OCI-LY7 (cell line): Measurements from ENCODE around the gene SYNJ2. TPM values are rescaled to one million over a fixed set of nuclear protein-coding genes. Genes with fewer than 3 reads are reported as not detected.

Experiments used
- BruUV-seq: library from RNA; stranded (reverse); fragments of 400-500 nt; replicated peaks from 2 replicates; lab custom pipeline; 2021; lab: Mats Ljungman, UMichigan
- CTCF ChIA-PET: fragments of 300-600 bp; sonication (Branson Sonifier 250); formaldehyde crosslinking; loops from one replicate; lab custom pipeline; 2022; ENCODE audit warnings: antibody characterized with exemption; ENCODE audit not compliant: unreplicated experiment; lab: Charles Lee
- POLR2A ChIA-PET: fragments of 300-600 bp; sonication (Branson Sonifier 250); formaldehyde crosslinking; loops from one replicate; lab custom pipeline; 2022; ENCODE audit warnings: antibody characterized with exemption; lab: Charles Lee
- DNase-seq: peaks from one replicate; pipeline ENCODE4 v3.0.0-alpha.2; 2015; ENCODE audit warnings: low spot score
- H2AFZ ChIP-seq: fragments of 200-600 bp; sonication (generic), shearing (Covaris generic); 2 replicates; pipeline ENCODE4 v1.6.1; 2014; ENCODE audit warnings: mild to moderate bottlenecking, antibody characterized with exemption, low read length, moderate library complexity
- H3K27ac ChIP-seq: fragments of 200-600 bp; sonication (generic); 2 replicates; pipeline ENCODE4 v1.5.1; 2014; ENCODE audit warnings: mixed run types, low read depth, mild to moderate bottlenecking, moderate library complexity, low read length, inconsistent platforms; ENCODE audit not compliant: poor library complexity, severe bottlenecking
- H3K36me3 ChIP-seq: fragments of 200-600 bp; sonication (generic); 2 replicates; pipeline ENCODE4 v1.6.1; 2014; ENCODE audit warnings: mild to moderate bottlenecking, antibody characterized with exemption, low read length, moderate library complexity, mixed read lengths; ENCODE audit not compliant: insufficient read depth
- H3K4me1 ChIP-seq: fragments of 200-600 bp; sonication (generic); 2 replicates; pipeline ENCODE4 v1.5.1; 2014; ENCODE audit warnings: mild to moderate bottlenecking, low read length; ENCODE audit not compliant: insufficient read depth, poor library complexity, severe bottlenecking
- H3K4me2 ChIP-seq: fragments of 200-600 bp; sonication (generic); 2 replicates; pipeline ENCODE4 v1.6.1; 2014; ENCODE audit warnings: mild to moderate bottlenecking, low read length
- H3K4me3 ChIP-seq: fragments of 200-600 bp; sonication (generic); 2 replicates; pipeline ENCODE4 v1.5.1; 2014; ENCODE audit warnings: mild to moderate bottlenecking, low read depth, low read length; ENCODE audit not compliant: poor library complexity, severe bottlenecking
- H3K79me2 ChIP-seq: fragments of 200-600 bp; sonication (generic); 2 replicates; pipeline ENCODE4 v1.6.1; 2016; ENCODE audit warnings: low read depth, mild to moderate bottlenecking, low read length, moderate library complexity, mixed read lengths; ENCODE audit not compliant: insufficient read depth
- H3K9me2 ChIP-seq: fragments of 200-600 bp; sonication (generic); 2 replicates; pipeline ENCODE4 v1.6.1; 2016; ENCODE audit warnings: mild to moderate bottlenecking, low read length, mixed read lengths; ENCODE audit not compliant: insufficient read depth
- H3K9me3 ChIP-seq: fragments of 200-600 bp; sonication (generic); 2 replicates; pipeline ENCODE4 v1.6.1; 2014; ENCODE audit warnings: mild to moderate bottlenecking, mixed run types, low read length, mixed read lengths
- H4K20me1 ChIP-seq: fragments of 200-600 bp; sonication (generic); 2 replicates; pipeline ENCODE4 v1.6.1; 2014; ENCODE audit warnings: mild to moderate bottlenecking, antibody characterized with exemption, low read length, moderate library complexity, mixed read lengths; ENCODE audit not compliant: insufficient read depth
- EZH2phosphoT487 ChIP-seq: fragments of 200-600 bp; sonication (generic); IDR thresholded peaks from 2 replicates; pipeline ENCODE4 v1.6.1; 2018; ENCODE audit warnings: low read depth, borderline replicate concordance, mild to moderate bottlenecking, mixed run types, antibody characterized with exemption, low read length, moderate library complexity, mixed read lengths
- intact Hi-C: fragments of 100-400 bp; cut with micrococcal nuclease; formaldehyde crosslinking; loops from one replicate; pipeline ENCODE4 v1.10.0; 2022; ENCODE audit not compliant: unreplicated experiment
- total RNA-seq, 2 experiments: library from RNA; depleted of rRNA in 1 of 2; stranded (reverse); fragments of >200 nt in 1 of 2; shearing (Covaris generic) in 1 of 2; gene quantifications; 2 replicates each; pipeline ENCODE4 v1.2.3, GENCODE V29; 2014 to 2022
- TF ChIP-seq, protein P1 (sequence below): fragments of 200-600 bp; sonication (generic); conservative IDR thresholded peaks from 2 replicates; pipeline ENCODE4 v1.5.1; 2014; ENCODE audit warnings: mild to moderate bottlenecking, antibody characterized with exemption, low read length, moderate library complexity, mixed read lengths

SYNJ2 gene
- total RNA-seq, 2 experiments from 2014 or later: 0.21 TPM; not detected in 1

DNA sequence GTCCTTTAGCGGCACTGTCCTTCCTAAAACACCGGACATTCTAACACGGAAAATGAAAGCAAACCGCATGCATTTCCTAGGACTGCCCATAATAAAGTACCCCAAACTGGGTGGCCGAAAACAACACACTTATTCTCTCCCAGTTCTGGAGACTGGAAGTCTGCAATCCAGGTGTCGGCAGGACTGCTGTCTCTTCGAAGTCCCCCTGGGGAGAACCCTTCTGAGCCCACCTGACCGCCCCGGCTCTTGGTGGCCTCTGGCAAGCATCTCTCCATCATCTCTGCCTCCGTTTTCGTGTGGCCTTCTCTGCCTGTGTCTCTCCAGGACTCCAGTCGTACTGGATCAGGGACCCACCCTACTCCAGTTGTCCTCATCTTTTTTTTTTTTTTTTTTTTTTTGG, 55.4 kb downstream of the SYNJ2 start:
- no peaks in the 10 kb centered on the region for H3K4me1 ChIP-seq
- H3K36me3 ChIP-seq: no peaks in the 10 kb centered on the region
- H3K4me3 ChIP-seq: no peak overlapping the region
- no peak overlapping the region for H3K27ac ChIP-seq
- POLR2A ChIA-PET: no interaction called here
- no peak for DNase-seq
- no peaks in the 10 kb centered on the region for H3K79me2 ChIP-seq
- CTCF ChIA-PET: no interaction called here
- BruUV-seq: no TSS peak
- no peak overlapping the region for H3K4me2 ChIP-seq
- no peak overlapping the region for H2AFZ ChIP-seq
- no peak for TF ChIP-seq EZH2phosphoT487
- TF ChIP-seq, protein P1, sequence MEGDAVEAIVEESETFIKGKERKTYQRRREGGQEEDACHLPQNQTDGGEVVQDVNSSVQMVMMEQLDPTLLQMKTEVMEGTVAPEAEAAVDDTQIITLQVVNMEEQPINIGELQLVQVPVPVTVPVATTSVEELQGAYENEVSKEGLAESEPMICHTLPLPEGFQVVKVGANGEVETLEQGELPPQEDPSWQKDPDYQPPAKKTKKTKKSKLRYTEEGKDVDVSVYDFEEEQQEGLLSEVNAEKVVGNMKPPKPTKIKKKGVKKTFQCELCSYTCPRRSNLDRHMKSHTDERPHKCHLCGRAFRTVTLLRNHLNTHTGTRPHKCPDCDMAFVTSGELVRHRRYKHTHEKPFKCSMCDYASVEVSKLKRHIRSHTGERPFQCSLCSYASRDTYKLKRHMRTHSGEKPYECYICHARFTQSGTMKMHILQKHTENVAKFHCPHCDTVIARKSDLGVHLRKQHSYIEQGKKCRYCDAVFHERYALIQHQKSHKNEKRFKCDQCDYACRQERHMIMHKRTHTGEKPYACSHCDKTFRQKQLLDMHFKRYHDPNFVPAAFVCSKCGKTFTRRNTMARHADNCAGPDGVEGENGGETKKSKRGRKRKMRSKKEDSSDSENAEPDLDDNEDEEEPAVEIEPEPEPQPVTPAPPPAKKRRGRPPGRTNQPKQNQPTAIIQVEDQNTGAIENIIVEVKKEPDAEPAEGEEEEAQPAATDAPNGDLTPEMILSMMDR: no peak
- intact Hi-C loops: no loop called here
- no peaks in the 10 kb centered on the region for H3K9me2 ChIP-seq
- H4K20me1 ChIP-seq: no peaks in the 10 kb centered on the region
- H3K9me3 ChIP-seq: no peaks in the 10 kb centered on the region

DNA sequence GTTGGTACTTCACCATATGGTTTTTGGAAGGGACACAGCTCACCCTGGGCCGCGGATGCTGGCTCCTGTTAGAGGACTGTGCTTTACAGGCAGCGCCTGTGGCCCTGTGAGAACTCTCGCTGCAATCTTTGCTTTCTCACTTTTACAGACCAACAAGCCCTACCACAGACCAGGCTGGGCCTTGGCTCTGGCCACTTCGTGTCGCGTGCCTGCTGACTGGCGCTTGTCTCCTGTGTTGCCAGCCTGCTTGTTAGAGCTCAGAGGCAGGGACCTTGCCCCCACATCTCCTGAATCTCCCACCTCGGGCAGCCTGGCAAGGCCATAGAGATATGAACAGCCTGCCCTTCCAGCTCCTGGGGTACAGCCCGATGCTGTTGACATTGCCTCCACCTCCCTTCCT, 56.1 kb downstream of the SYNJ2 start:
- Histone ChIP-seq H3K4me2 (no peak overlapping the region), H3K27ac (no peak overlapping the region), H3K4me1 (no peaks in the 10 kb centered on the region), H3K79me2 (no peaks in the 10 kb centered on the region), H3K36me3 (no peaks in the 10 kb centered on the region), H4K20me1 (no peaks in the 10 kb centered on the region), H3K9me3 (no peaks in the 10 kb centered on the region), H3K4me3 (no peak overlapping the region), H2AFZ (no peak overlapping the region), H3K9me2 (no peaks in the 10 kb centered on the region)
- intact Hi-C loops: no loop called here
- TF ChIP-seq EZH2phosphoT487: no peak
- TF ChIP-seq, protein P1: no peak
- DNase-seq: no peak
- CTCF ChIA-PET: no interaction called here
- POLR2A ChIA-PET: no interaction called here
- BruUV-seq: no TSS peak

DNA sequence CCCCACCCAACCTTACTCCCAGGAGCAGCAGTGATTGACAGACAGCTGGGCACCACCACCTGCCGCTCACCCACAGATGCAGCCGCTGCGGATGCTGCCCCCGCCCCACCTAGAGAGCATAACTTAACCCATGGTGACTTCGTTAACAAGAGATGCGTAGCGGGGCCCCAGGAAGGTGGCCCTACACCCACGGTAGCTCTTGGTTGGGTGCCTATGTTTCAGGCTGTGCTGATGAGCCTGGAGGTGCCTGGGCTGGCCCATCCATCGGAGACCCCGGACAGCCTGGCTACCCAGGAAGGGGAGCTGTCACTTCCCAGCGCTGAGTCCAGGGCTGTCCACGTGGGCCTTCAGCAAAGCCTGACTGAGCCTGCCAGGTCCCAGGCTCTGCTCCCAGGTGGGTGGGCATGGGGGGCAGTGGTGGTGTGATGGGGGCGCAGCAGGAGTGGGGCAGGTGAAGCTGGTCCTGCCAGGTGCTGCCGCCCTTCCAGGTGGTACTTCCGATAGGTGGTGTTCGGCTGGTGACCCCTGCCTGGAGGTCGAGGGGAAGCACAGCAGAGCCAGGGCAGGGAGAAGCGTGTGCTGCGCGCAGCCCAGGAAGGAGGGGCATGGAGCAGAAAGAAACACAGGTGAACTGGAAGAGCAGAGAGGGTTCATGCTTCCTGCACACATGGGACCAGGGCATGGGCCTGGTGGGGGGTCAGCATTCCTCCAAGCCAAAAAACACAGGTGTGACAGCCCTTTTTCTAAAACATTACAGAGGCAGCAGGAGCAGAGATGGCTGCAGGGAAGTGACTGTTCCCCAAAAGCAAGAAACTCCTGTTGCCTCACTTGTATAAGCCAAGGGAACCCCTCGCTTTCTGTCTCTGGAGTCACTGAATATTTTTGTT, 56.9 kb downstream of the SYNJ2 start:
- ChIA-PET CTCF (no interaction called here), POLR2A (no interaction called here)
- Histone ChIP-seq H3K36me3 (no peaks in the 10 kb centered on the region), H3K9me2 (no peaks in the 10 kb centered on the region), H3K4me2 (no peak overlapping the region), H3K9me3 (no peaks in the 10 kb centered on the region), H3K4me3 (no peak overlapping the region), H2AFZ (no peak overlapping the region), H3K4me1 (no peaks in the 10 kb centered on the region), H3K27ac (no peak overlapping the region), H3K79me2 (no peaks in the 10 kb centered on the region), H4K20me1 (no peaks in the 10 kb centered on the region)
- no TSS peak for BruUV-seq
- DNase-seq: no peak
- intact Hi-C loops: no loop called here
- TF ChIP-seq, protein P1: no peak
- no peak for TF ChIP-seq EZH2phosphoT487
